Mesendoderm (in vitro differentiated cells): Measurements from ENCODE around the gene MYOM3.
A peak's percentile ranks its signal among the peaks of the same experiment; 100 is the strongest.
"Not testable (repeated sequence)": the region's sequence is repeated elsewhere in the genome, so short reads cannot be mapped to it uniquely, and the experiment has no call there.

ENCODE experiments used
- DNase-seq: peaks from one replicate; pipeline ENCODE4 v3.0.0; 2013
- H2AK5ac ChIP-seq: 2 replicates; pipeline ENCODE4 v1.6.1; 2013; ENCODE audit warnings: low read length, inconsistent platforms
- H2BK120ac ChIP-seq: 2 replicates; pipeline ENCODE4 v1.6.1; 2013; ENCODE audit warnings: low read depth, mild to moderate bottlenecking, low read length, moderate library complexity, mixed read lengths
- H2BK15ac ChIP-seq: replicated peaks from 2 replicates; pipeline ENCODE4 v1.6.1; 2013; ENCODE audit warnings: low read depth, mild to moderate bottlenecking, moderate library complexity
- H2BK5ac ChIP-seq: 2 replicates; pipeline ENCODE4 v1.6.1; 2013; ENCODE audit warnings: low read length, inconsistent platforms
- H3K18ac ChIP-seq: 2 replicates; pipeline ENCODE4 v1.6.1; 2013; ENCODE audit warnings: mild to moderate bottlenecking, low read length, mixed read lengths
- H3K23ac ChIP-seq: one replicate; pipeline ENCODE4 v1.6.1; 2013; ENCODE audit warnings: low read length
- H3K27ac ChIP-seq: 2 replicates; pipeline ENCODE4 v1.5.1; 2013; ENCODE audit warnings: low read depth, mild to moderate bottlenecking, inconsistent platforms, low read length, moderate library complexity
- H3K27me3 ChIP-seq: 2 replicates; pipeline ENCODE4 v1.6.1; 2013; ENCODE audit warnings: low read length, control low read depth, mild to moderate bottlenecking, inconsistent platforms; ENCODE audit not compliant: insufficient read depth, poor library complexity
- H3K36me3 ChIP-seq: 2 replicates; pipeline ENCODE4 v1.6.1; 2013; ENCODE audit warnings: low read length, inconsistent platforms; ENCODE audit not compliant: control insufficient read depth, insufficient read depth
- H3K4ac ChIP-seq: one replicate; pipeline ENCODE4 v1.6.1; 2013; ENCODE audit warnings: low read depth, mild to moderate bottlenecking, low read length, moderate library complexity
- H3K4me1 ChIP-seq: 2 replicates; pipeline ENCODE4 v1.6.1; 2013; ENCODE audit warnings: low read depth, low read length, inconsistent platforms; ENCODE audit not compliant: control insufficient read depth
- H3K4me2 ChIP-seq: 2 replicates; pipeline ENCODE4 v1.6.1; 2013; ENCODE audit warnings: low read length
- H3K4me3 ChIP-seq: 2 replicates; pipeline ENCODE4 v1.5.1; 2013; ENCODE audit warnings: mild to moderate bottlenecking, low read length
- H3K56ac ChIP-seq: one replicate; pipeline ENCODE4 v1.6.1; 2013; ENCODE audit warnings: low read length
- H3K79me1 ChIP-seq: 2 replicates; pipeline ENCODE4 v1.6.1; 2013; ENCODE audit warnings: low read length, inconsistent platforms
- H3K79me2 ChIP-seq: 2 replicates; pipeline ENCODE4 v1.6.1; 2013; ENCODE audit warnings: mild to moderate bottlenecking, low read length; ENCODE audit not compliant: control insufficient read depth, insufficient read depth
- H3K9ac ChIP-seq: 2 replicates; pipeline ENCODE4 v1.6.1; 2013; ENCODE audit warnings: low read length, inconsistent platforms
- H4K5ac ChIP-seq: one replicate; pipeline ENCODE4 v1.6.1; 2013; ENCODE audit warnings: low read length
- H4K8ac ChIP-seq: one replicate; pipeline ENCODE4 v1.6.1; 2013; ENCODE audit warnings: low read depth, mild to moderate bottlenecking, control low read depth, low read length, moderate library complexity
- WGBS: extraction: QIAGEN DNeasy Blood & Tissue Kit; methylation state at CpG from one replicate; pipeline ENCODE4 v1.1.7; 2013; ENCODE audit warnings: low lambda C conversion rate, missing lambda C conversion rate; ENCODE audit not compliant: insufficient coverage; ENCODE audit errors: extremely low coverage; 5-methylcytosine and 5-hydroxymethylcytosine counted together

Gene MYOM3

DNA sequence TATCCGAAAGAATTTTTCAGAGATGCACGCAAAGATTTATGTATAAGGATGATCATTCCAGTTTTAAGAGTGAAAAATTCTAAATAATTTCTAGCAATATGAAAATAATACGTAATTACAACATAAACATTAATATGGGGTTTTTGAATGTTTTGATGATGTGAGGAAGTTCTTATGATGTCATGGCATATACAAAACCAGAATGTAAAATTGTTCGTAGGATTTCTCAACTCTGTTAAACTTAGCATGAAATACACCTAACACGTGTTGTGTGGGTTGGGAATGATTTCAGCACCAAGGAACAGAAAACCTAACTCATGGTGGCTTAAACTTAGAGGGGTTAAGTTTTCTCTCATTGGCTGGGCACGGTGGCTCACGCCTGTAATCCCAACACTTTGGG lies 62.2 kb downstream of the MYOM3 start:
- Histone ChIP-seq H3K4me3 (no peak overlapping the region), H4K8ac (no peak overlapping the region), H3K9ac (no peak overlapping the region), H2AK5ac (no peak overlapping the region), H3K18ac (no peak overlapping the region), H3K27me3 (no peaks in the 10 kb centered on the region), H3K36me3 (no peaks in the 10 kb centered on the region), H3K79me1 (no peaks in the 10 kb centered on the region), H3K4me1 (no peaks in the 10 kb centered on the region), H3K4me2 (no peak overlapping the region), H3K4ac (no peak overlapping the region), H3K56ac (no peak overlapping the region), H2BK15ac (no peak overlapping the region), H3K79me2 (no peaks in the 10 kb centered on the region), H2BK120ac (no peak overlapping the region), H4K5ac (no peak overlapping the region), H3K23ac (no peak overlapping the region), H2BK5ac (no peak overlapping the region), H3K27ac (no peak overlapping the region)
- DNase-seq = no peak
- WGBS = 100% methylated on average over 1 of the region's 7 CpGs

- not testable (repeated sequence) for H2BK120ac ChIP-seq, H3K4me3 ChIP-seq, H3K4ac ChIP-seq, H3K18ac ChIP-seq, H2BK5ac ChIP-seq, H3K4me1 ChIP-seq, H3K27me3 ChIP-seq, DNase-seq, H3K36me3 ChIP-seq, H4K8ac ChIP-seq, H3K4me2 ChIP-seq, H3K9ac ChIP-seq, H3K79me1 ChIP-seq, H3K23ac ChIP-seq, H2BK15ac ChIP-seq, H3K56ac ChIP-seq, H3K27ac ChIP-seq, H3K79me2 ChIP-seq, H4K5ac ChIP-seq, H2AK5ac ChIP-seq
- WGBS = no CpG with 5 or more reads among the region's 4 CpGs
Observed at GRCh38 chr1:24048894-24049293, 63.0 kb downstream of the MYOM3 start.

DNA sequence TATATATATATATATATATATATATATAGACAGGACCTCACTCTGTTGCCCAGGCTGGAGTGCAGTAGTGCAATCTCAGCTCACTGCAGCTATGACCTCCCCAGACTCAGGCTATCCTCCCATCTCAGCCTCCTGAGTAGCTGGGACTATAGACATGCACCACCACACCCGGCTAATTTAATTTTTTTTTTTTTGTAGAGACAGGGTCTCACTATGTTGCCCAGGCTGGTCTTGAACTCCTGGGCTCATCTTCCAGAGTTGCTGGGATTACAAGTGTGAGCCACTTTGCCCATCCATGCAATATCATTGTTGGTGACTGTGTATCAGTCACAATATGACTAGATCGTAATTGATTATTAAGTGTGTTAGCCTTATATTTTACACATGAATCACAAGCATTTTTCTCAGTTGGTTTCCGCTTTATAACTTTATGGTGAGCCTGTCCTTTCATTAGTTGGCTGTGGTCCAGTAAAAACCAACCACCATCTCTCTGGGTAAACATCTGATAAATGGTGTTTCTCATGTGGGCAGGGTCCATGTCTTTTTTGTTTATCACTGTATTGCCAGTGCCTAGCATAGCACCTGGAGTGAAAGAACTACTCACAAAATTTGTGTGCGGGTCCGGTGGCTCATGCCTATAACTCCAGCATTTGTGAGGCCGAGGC lies 63.6 kb downstream of the MYOM3 start:
- H2AK5ac ChIP-seq = no peak overlapping the region
- no CpG with 5 or more reads among the region's 6 CpGs for WGBS
- no peak overlapping the region for H4K5ac ChIP-seq
- H3K27ac ChIP-seq = no peak overlapping the region
- H3K79me1 ChIP-seq = no peaks in the 10 kb centered on the region
- H3K9ac ChIP-seq = no peak overlapping the region
- no peaks in the 10 kb centered on the region for H3K36me3 ChIP-seq
- H3K56ac ChIP-seq = no peak overlapping the region
- no peak overlapping the region for H4K8ac ChIP-seq
- no peak for DNase-seq
- H3K79me2 ChIP-seq = no peaks in the 10 kb centered on the region
- H2BK5ac ChIP-seq = no peak overlapping the region
- no peak overlapping the region for H3K18ac ChIP-seq
- no peak overlapping the region for H3K4me2 ChIP-seq
- H3K4ac ChIP-seq = no peak overlapping the region
- no peak overlapping the region for H3K23ac ChIP-seq
- no peaks in the 10 kb centered on the region for H3K27me3 ChIP-seq
- no peak overlapping the region for H2BK120ac ChIP-seq
- no peak overlapping the region for H3K4me3 ChIP-seq
- H3K4me1 ChIP-seq = no peaks in the 10 kb centered on the region
- H2BK15ac ChIP-seq = no peak overlapping the region

- H3K4me3 ChIP-seq = no peak overlapping the region
- no peaks in the 10 kb centered on the region for H3K36me3 ChIP-seq
- no peak overlapping the region for H3K4me2 ChIP-seq
- no peak overlapping the region for H3K56ac ChIP-seq
- no peaks in the 10 kb centered on the region for H3K27me3 ChIP-seq
- H3K18ac ChIP-seq = no peak overlapping the region
- no peak overlapping the region for H4K8ac ChIP-seq
- no CpG with 5 or more reads among the region's 3 CpGs for WGBS
- no peak overlapping the region for H2AK5ac ChIP-seq
- no peak overlapping the region for H2BK120ac ChIP-seq
- no peak overlapping the region for H2BK15ac ChIP-seq
- no peaks in the 10 kb centered on the region for H3K79me1 ChIP-seq
- H3K4me1 ChIP-seq = no peaks in the 10 kb centered on the region
- no peak overlapping the region for H3K27ac ChIP-seq
- H3K9ac ChIP-seq = no peak overlapping the region
- H2BK5ac ChIP-seq = no peak overlapping the region
- no peak overlapping the region for H4K5ac ChIP-seq
- no peak overlapping the region for H3K4ac ChIP-seq
- DNase-seq = peak; percentile 5
- H3K23ac ChIP-seq = no peak overlapping the region
- no peaks in the 10 kb centered on the region for H3K79me2 ChIP-seq
Observed at GRCh38 chr1:24047110-24047477, 64.8 kb downstream of the MYOM3 start.

GRCh38 chr1:24045771-24046170 lies 66.2 kb downstream of the MYOM3 start:
- H3K4me2 ChIP-seq = no peak overlapping the region
- no peak overlapping the region for H3K27ac ChIP-seq
- H3K56ac ChIP-seq = no peak overlapping the region
- H2BK120ac ChIP-seq = no peak overlapping the region
- no peak overlapping the region for H3K23ac ChIP-seq
- no peak overlapping the region for H3K9ac ChIP-seq
- no peaks in the 10 kb centered on the region for H3K79me1 ChIP-seq
- H3K18ac ChIP-seq = no peak overlapping the region
- H3K27me3 ChIP-seq = no peaks in the 10 kb centered on the region
- no peak overlapping the region for H4K5ac ChIP-seq
- no peaks in the 10 kb centered on the region for H3K4me1 ChIP-seq
- no peaks in the 10 kb centered on the region for H3K36me3 ChIP-seq
- H4K8ac ChIP-seq = no peak overlapping the region
- no peak for DNase-seq
- H2BK15ac ChIP-seq = no peak overlapping the region
- no peak overlapping the region for H3K4me3 ChIP-seq
- no peak overlapping the region for H2BK5ac ChIP-seq
- H3K79me2 ChIP-seq = no peaks in the 10 kb centered on the region
- no peak overlapping the region for H3K4ac ChIP-seq
- H2AK5ac ChIP-seq = no peak overlapping the region
- WGBS = no CpG with 5 or more reads among the region's 2 CpGs

GRCh38 chr1:24044672-24045071 lies 67.3 kb downstream of the MYOM3 start:
- H3K79me2 ChIP-seq, DNase-seq, H3K4me2 ChIP-seq, H3K23ac ChIP-seq, H3K56ac ChIP-seq, H3K27ac ChIP-seq, H2BK15ac ChIP-seq, H3K4ac ChIP-seq, H4K8ac ChIP-seq, H3K27me3 ChIP-seq, H3K79me1 ChIP-seq, H4K5ac ChIP-seq, H2AK5ac ChIP-seq, H3K36me3 ChIP-seq, H3K18ac ChIP-seq, H2BK120ac ChIP-seq, H3K4me3 ChIP-seq, H3K4me1 ChIP-seq, H3K9ac ChIP-seq, H2BK5ac ChIP-seq: not testable (repeated sequence)
- no CpG with 5 or more reads among the region's 5 CpGs for WGBS
